ENCODE results near the gene USH1C. TPM values are rescaled to one million over a fixed set of nuclear protein-coding genes. Genes with fewer than 3 reads are reported as not detected.

The USH1C gene
- total RNA-seq, 4 donors from 2014 or later: not detected

GRCh38 chr11:17588721-17589120, 44.5 kb upstream of the USH1C start:
- Histone ChIP-seq H3K27me3 (no peaks in the 10 kb centered on the region), H3K4me3 (no peak overlapping the region), H3K27ac (no peak overlapping the region), H3K36me3 (no peaks in the 10 kb centered on the region), H3K4me1 (no peaks in the 10 kb centered on the region), H3K9me3 (peaks cover 0 to 5% (median 0%) of the 10 kb centered on the region in 4 donors)
- no peak for DNase-seq (ENCODE audit: low spot score in 2 of 2)
- TF ChIP-seq POLR2A (IDR thresholded peaks at IDR 0.05) (no peak), EP300 (IDR thresholded peaks at IDR 0.05) (no peak), CTCF (IDR thresholded peaks at IDR 0.05) (no peak)
- 89 to 92% methylated on average over 4 of the region's 4 CpGs for WGBS, 2 donors

GRCh38 chr11:17588166-17588565, 44.0 kb upstream of the USH1C start:
- WGBS, 2 donors: 70 to 82% methylated on average over 8 of the region's 8 CpGs
- H3K27me3 ChIP-seq: no peaks in the 10 kb centered on the region
- peaks cover 0 to under 1% (median 0%) of the 10 kb centered on the region in 4 donors for H3K9me3 ChIP-seq
- no peaks in the 10 kb centered on the region for H3K4me1 ChIP-seq
- TF ChIP-seq EP300 (IDR thresholded peaks at IDR 0.05): no peak
- TF ChIP-seq CTCF (IDR thresholded peaks at IDR 0.05): no peak
- no peak for TF ChIP-seq POLR2A (IDR thresholded peaks at IDR 0.05)
- DNase-seq (ENCODE audit: low spot score in 2 of 2): peak in 1 of 2 donors; percentile 4
- no peak overlapping the region for H3K27ac ChIP-seq
- no peaks in the 10 kb centered on the region for H3K36me3 ChIP-seq
- H3K4me3 ChIP-seq: no peak overlapping the region

GRCh38 chr11:17585911-17586695, 41.9 kb upstream of the USH1C start:
- Histone ChIP-seq H3K36me3 (no peaks in the 10 kb centered on the region), H3K9me3 (peaks cover 0 to 5% (median 0%) of the 10 kb centered on the region in 4 donors), H3K4me1 (no peaks in the 10 kb centered on the region), H3K27ac (no peak overlapping the region), H3K27me3 (no peaks in the 10 kb centered on the region), H3K4me3 (no peak overlapping the region)
- no peak for TF ChIP-seq EP300 (IDR thresholded peaks at IDR 0.05)
- TF ChIP-seq CTCF (IDR thresholded peaks at IDR 0.05): no peak
- no peak for TF ChIP-seq POLR2A (IDR thresholded peaks at IDR 0.05)
- 62 to 71% methylated on average over 5 to 6 of the region's 6 CpGs for WGBS, 2 donors
- no peak for DNase-seq (ENCODE audit: low spot score in 2 of 2)

GRCh38 chr11:17581732-17582053, 37.5 kb upstream of the USH1C start:
- Histone ChIP-seq H3K27me3 (no peaks in the 10 kb centered on the region), H3K4me3 (no peak overlapping the region), H3K36me3 (no peaks in the 10 kb centered on the region), H3K27ac (no peak overlapping the region), H3K4me1 (no peaks in the 10 kb centered on the region), H3K9me3 (peaks cover 0 to 5% (median 0%) of the 10 kb centered on the region in 4 donors)
- no peak for TF ChIP-seq POLR2A (IDR thresholded peaks at IDR 0.05)
- no peak for TF ChIP-seq EP300 (IDR thresholded peaks at IDR 0.05)
- no peak for TF ChIP-seq CTCF (IDR thresholded peaks at IDR 0.05)
- no peak for DNase-seq (ENCODE audit: low spot score in 2 of 2)
- WGBS, 2 donors: 95 to 96% methylated on average over 4 of the region's 4 CpGs

GRCh38 chr11:17581036-17581731, 37.0 kb upstream of the USH1C start:
- Histone ChIP-seq H3K27me3 (no peaks in the 10 kb centered on the region), H3K27ac (no peak overlapping the region), H3K4me3 (no peak overlapping the region), H3K4me1 (no peaks in the 10 kb centered on the region), H3K9me3 (peaks cover 0 to 5% (median 0%) of the 10 kb centered on the region in 4 donors), H3K36me3 (no peaks in the 10 kb centered on the region)
- 80 to 81% methylated on average over 6 of the region's 6 CpGs for WGBS, 2 donors
- no peak for TF ChIP-seq POLR2A (IDR thresholded peaks at IDR 0.05)
- TF ChIP-seq EP300 (IDR thresholded peaks at IDR 0.05): no peak
- TF ChIP-seq CTCF (IDR thresholded peaks at IDR 0.05): no peak
- no peak for DNase-seq (ENCODE audit: low spot score in 2 of 2)

All from tibial nerve (tissue), 4 donors.